HepG2 (cell line): ENCODE data around the gene KCNQ1OT1. TPM values are rescaled to one million over a fixed set of nuclear protein-coding genes. Genes with fewer than 3 reads are reported as not detected.

Source experiments
- GTF3A ChIP-seq: sonication (generic); formaldehyde crosslinking; conservative IDR thresholded peaks from 2 replicates; pipeline ENCODE4 v1.4.0; 2020; ENCODE audit warnings: mild to moderate bottlenecking, missing genetic modification reagents
- HOXD1 ChIP-seq: sonication (generic); formaldehyde crosslinking; IDR thresholded peaks from 2 replicates; pipeline ENCODE4 v1.5.0; 2020; ENCODE audit warnings: missing genetic modification reagents
- MEIS2 ChIP-seq: sonication (generic); formaldehyde crosslinking; IDR thresholded peaks from 2 replicates; pipeline ENCODE4 v1.9.0; 2021; ENCODE audit warnings: mild to moderate bottlenecking, missing genetic modification reagents
- SETDB1 ChIP-seq: sonication (generic); formaldehyde crosslinking; IDR thresholded peaks from 2 replicates; pipeline ENCODE4 v1.5.1; 2020; ENCODE audit warnings: missing genetic modification reagents, mild to moderate bottlenecking, borderline replicate concordance
- SIX1 ChIP-seq: sonication (generic); formaldehyde crosslinking; IDR thresholded peaks from 2 replicates; pipeline ENCODE4 v1.4.0; 2020; ENCODE audit warnings: missing genetic modification reagents, borderline replicate concordance
- SNAPC2 ChIP-seq: sonication (generic); formaldehyde crosslinking; IDR thresholded peaks from 2 replicates; pipeline ENCODE4 v1.8.1; 2022; ENCODE audit warnings: mild to moderate bottlenecking, missing genetic modification reagents
- SP140L ChIP-seq: sonication (generic); formaldehyde crosslinking; IDR thresholded peaks from 2 replicates; pipeline ENCODE4 v1.4.0; 2020; ENCODE audit warnings: missing genetic modification reagents, borderline replicate concordance
- ZC3H4 ChIP-seq: sonication (generic); formaldehyde crosslinking; IDR thresholded peaks from 2 replicates; pipeline ENCODE4 v1.4.0; 2020; ENCODE audit warnings: missing genetic modification reagents, borderline replicate concordance
- ZFP36L1 ChIP-seq: sonication (generic); formaldehyde crosslinking; IDR thresholded peaks from 2 replicates; pipeline ENCODE4 v1.8.0; 2022; ENCODE audit warnings: mild to moderate bottlenecking, missing genetic modification reagents, moderate library complexity
- ZNF136 ChIP-seq: sonication (generic); formaldehyde crosslinking; IDR thresholded peaks from 2 replicates; pipeline ENCODE4 v1.8.1; 2022; ENCODE audit warnings: low read depth, mild to moderate bottlenecking, moderate library complexity, missing genetic modification reagents
- ZNF446 ChIP-seq: sonication (generic); formaldehyde crosslinking; IDR thresholded peaks from 2 replicates; pipeline ENCODE4 v1.5.0; 2020; ENCODE audit warnings: mild to moderate bottlenecking, missing genetic modification reagents
- ZNF496 ChIP-seq: sonication (generic); formaldehyde crosslinking; IDR thresholded peaks from 2 replicates; pipeline ENCODE4 v1.8.1; 2023; ENCODE audit warnings: mild to moderate bottlenecking, moderate library complexity, missing genetic modification reagents; ENCODE audit not compliant: insufficient replicate concordance
- polyA plus RNA-seq, 8 experiments: library from polyadenylated mRNA; depleted of rRNA in 3 of 8; stranded (reverse) in 7 of 8; unstranded in 1 of 8; fragments of >200 nt; fragmentation: Illumina TruSeq in 4 of 8; extraction: Trizol in 4 of 8; gene quantifications; 2 replicates each; pipeline versions ENCODE4 v1.2.1 to v1.2.3, GENCODE V29; 2011 to 2016; ENCODE audit warnings: low read depth in 4 of 8, missing spikeins in 1 of 8, mixed read lengths in 1 of 8; ENCODE audit not compliant: insufficient read depth in 1 of 8
- total RNA-seq, 5 experiments: library from RNA; depleted of rRNA; stranded (reverse); fragments of >200 nt; fragmentation: Illumina TruSeq; extraction: Trizol; gene quantifications; 2 replicates each; pipeline ENCODE4 v1.2.3, GENCODE V29; 2016; ENCODE audit warnings: low read depth in 1 of 5
- TF ChIP-seq, protein P1 (sequence below): sonication (generic); formaldehyde crosslinking; IDR thresholded peaks from 2 replicates; pipeline ENCODE4 v1.8.0; 2023; ENCODE audit warnings: mild to moderate bottlenecking, missing genetic modification reagents
- TF ChIP-seq, protein P2 (sequence below): sonication (generic); formaldehyde crosslinking; IDR thresholded peaks from 2 replicates; pipeline ENCODE4 v1.4.0; 2020; ENCODE audit warnings: mild to moderate bottlenecking, missing genetic modification reagents
- TF ChIP-seq, protein P3 (sequence below): IDR thresholded peaks from 2 replicates; pipeline ENCODE4 v1.6.1; 2018; ENCODE audit warnings: missing genetic modification reagents, mild to moderate bottlenecking, missing compliant biosample characterization
- TF ChIP-seq, protein P4 (sequence below): sonication (generic); formaldehyde crosslinking; IDR thresholded peaks from 2 replicates; pipeline ENCODE4 v1.4.0; 2020; ENCODE audit warnings: mild to moderate bottlenecking, missing genetic modification reagents
- TF ChIP-seq, protein P5 (sequence below): sonication (generic); formaldehyde crosslinking; conservative IDR thresholded peaks from 2 replicates; pipeline ENCODE4 v1.8.0; 2022; ENCODE audit warnings: low read depth, missing genetic modification reagents

Gene KCNQ1OT1
- total and polyA plus RNA-seq, 2 of the 13 experiments (the other 11 are each of a cell fraction or from before 2014, with no cell fraction given): 1.3 to 18.9 TPM

DNA sequence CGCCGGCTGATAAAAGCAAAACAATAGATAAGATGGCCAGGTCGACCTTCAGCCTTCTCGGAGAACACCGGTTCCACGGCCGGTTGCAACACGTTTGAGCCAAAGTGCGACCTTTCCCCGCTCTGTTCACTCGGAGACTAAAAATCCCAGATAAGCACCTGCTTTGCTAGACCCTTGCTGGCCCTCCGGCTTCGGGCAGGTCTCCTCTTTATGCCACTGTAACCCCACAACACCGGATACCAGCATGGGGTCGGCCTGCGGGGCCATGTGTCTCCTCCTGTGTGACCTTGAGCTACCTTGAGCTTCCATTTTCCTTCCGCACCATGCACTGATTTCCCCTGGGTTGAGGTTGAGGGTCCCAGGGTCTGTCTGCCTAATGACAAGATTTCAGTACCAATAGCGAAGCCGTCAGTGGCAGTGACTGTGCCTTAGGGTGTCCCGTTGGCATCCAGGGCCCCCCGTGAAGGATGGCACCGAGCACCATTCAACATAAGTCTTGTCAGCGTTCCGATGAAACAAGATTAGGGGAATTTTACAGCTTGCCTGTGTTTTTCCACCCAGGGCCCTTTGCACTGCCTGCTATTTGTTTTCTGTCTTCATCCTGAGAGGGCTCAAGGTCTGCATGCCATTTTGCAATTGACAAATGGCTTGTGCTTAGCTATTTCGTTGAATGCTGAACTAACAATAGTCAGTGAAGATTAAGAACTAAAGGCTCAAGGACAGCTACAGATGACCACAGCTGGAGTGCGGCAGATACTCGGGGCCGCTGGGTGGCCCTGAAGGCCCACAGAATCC is 136.4 kb downstream of the KCNQ1OT1 start (continued):
- TF ChIP-seq, protein P1, sequence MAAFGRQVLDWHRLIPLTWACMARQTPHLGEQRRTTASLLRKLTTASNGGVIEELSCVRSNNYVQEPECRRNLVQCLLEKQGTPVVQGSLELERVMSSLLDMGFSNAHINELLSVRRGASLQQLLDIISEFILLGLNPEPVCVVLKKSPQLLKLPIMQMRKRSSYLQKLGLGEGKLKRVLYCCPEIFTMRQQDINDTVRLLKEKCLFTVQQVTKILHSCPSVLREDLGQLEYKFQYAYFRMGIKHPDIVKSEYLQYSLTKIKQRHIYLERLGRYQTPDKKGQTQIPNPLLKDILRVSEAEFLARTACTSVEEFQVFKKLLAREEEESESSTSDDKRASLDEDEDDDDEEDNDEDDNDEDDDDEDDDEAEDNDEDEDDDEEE: no peak
- TF ChIP-seq, protein P2, sequence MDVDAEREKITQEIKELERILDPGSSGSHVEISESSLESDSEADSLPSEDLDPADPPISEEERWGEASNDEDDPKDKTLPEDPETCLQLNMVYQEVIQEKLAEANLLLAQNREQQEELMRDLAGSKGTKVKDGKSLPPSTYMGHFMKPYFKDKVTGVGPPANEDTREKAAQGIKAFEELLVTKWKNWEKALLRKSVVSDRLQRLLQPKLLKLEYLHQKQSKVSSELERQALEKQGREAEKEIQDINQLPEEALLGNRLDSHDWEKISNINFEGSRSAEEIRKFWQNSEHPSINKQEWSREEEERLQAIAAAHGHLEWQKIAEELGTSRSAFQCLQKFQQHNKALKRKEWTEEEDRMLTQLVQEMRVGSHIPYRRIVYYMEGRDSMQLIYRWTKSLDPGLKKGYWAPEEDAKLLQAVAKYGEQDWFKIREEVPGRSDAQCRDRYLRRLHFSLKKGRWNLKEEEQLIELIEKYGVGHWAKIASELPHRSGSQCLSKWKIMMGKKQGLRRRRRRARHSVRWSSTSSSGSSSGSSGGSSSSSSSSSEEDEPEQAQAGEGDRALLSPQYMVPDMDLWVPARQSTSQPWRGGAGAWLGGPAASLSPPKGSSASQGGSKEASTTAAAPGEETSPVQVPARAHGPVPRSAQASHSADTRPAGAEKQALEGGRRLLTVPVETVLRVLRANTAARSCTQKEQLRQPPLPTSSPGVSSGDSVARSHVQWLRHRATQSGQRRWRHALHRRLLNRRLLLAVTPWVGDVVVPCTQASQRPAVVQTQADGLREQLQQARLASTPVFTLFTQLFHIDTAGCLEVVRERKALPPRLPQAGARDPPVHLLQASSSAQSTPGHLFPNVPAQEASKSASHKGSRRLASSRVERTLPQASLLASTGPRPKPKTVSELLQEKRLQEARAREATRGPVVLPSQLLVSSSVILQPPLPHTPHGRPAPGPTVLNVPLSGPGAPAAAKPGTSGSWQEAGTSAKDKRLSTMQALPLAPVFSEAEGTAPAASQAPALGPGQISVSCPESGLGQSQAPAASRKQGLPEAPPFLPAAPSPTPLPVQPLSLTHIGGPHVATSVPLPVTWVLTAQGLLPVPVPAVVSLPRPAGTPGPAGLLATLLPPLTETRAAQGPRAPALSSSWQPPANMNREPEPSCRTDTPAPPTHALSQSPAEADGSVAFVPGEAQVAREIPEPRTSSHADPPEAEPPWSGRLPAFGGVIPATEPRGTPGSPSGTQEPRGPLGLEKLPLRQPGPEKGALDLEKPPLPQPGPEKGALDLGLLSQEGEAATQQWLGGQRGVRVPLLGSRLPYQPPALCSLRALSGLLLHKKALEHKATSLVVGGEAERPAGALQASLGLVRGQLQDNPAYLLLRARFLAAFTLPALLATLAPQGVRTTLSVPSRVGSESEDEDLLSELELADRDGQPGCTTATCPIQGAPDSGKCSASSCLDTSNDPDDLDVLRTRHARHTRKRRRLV: no peak
- TF ChIP-seq SETDB1 (CRISPR knock-in tag): peak; percentile 11; the same call in 1 of the 2 replicates
- TF ChIP-seq, protein P3, sequence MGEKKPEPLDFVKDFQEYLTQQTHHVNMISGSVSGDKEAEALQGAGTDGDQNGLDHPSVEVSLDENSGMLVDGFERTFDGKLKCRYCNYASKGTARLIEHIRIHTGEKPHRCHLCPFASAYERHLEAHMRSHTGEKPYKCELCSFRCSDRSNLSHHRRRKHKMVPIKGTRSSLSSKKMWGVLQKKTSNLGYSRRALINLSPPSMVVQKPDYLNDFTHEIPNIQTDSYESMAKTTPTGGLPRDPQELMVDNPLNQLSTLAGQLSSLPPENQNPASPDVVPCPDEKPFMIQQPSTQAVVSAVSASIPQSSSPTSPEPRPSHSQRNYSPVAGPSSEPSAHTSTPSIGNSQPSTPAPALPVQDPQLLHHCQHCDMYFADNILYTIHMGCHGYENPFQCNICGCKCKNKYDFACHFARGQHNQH (CRISPR knock-in tag): peak; percentile 70
- peak; percentile 49; the same call in 1 of the 2 replicates for TF ChIP-seq SNAPC2 (CRISPR knock-in tag)
- TF ChIP-seq HOXD1 (CRISPR knock-in tag): peak; percentile 61; the same call in 1 of the 2 replicates
- no peak; the same call in 1 of the 2 replicates for TF ChIP-seq SIX1 (CRISPR knock-in tag)
- TF ChIP-seq, protein P4, sequence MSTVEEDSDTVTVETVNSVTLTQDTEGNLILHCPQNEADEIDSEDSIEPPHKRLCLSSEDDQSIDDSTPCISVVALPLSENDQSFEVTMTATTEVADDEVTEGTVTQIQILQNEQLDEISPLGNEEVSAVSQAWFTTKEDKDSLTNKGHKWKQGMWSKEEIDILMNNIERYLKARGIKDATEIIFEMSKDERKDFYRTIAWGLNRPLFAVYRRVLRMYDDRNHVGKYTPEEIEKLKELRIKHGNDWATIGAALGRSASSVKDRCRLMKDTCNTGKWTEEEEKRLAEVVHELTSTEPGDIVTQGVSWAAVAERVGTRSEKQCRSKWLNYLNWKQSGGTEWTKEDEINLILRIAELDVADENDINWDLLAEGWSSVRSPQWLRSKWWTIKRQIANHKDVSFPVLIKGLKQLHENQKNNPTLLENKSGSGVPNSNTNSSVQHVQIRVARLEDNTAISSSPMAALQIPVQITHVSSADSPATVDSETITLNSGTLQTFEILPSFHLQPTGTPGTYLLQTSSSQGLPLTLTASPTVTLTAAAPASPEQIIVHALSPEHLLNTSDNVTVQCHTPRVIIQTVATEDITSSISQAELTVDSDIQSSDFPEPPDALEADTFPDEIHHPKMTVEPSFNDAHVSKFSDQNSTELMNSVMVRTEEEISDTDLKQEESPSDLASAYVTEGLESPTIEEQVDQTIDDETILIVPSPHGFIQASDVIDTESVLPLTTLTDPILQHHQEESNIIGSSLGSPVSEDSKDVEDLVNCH (CRISPR knock-in tag): no peak
- TF ChIP-seq ZNF446 (CRISPR knock-in tag): no peak
- TF ChIP-seq ZNF496 (CRISPR knock-in tag): no peak
- no peak for TF ChIP-seq ZNF136
- TF ChIP-seq MEIS2: peak; percentile 93
- TF ChIP-seq SP140L (CRISPR knock-in tag): no peak
- TF ChIP-seq, protein P5, sequence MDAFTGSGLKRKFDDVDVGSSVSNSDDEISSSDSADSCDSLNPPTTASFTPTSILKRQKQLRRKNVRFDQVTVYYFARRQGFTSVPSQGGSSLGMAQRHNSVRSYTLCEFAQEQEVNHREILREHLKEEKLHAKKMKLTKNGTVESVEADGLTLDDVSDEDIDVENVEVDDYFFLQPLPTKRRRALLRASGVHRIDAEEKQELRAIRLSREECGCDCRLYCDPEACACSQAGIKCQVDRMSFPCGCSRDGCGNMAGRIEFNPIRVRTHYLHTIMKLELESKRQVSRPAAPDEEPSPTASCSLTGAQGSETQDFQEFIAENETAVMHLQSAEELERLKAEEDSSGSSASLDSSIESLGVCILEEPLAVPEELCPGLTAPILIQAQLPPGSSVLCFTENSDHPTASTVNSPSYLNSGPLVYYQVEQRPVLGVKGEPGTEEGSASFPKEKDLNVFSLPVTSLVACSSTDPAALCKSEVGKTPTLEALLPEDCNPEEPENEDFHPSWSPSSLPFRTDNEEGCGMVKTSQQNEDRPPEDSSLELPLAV (CRISPR knock-in tag): no peak
- no peak for TF ChIP-seq ZFP36L1 (CRISPR knock-in tag)
- TF ChIP-seq ZC3H4 (CRISPR knock-in tag): peak; percentile 53; the same call in 1 of the 2 replicates
- no peak for TF ChIP-seq GTF3A (CRISPR knock-in tag)
